G401.6 (cell line): Measurements from ENCODE around the gene OLFML2B.
"Not testable (repeated sequence)": the region's sequence is repeated elsewhere in the genome, so short reads cannot be mapped to it uniquely, and the experiment has no call there.

Source experiments
- FAIRE-seq: peaks from 2 replicates; lab custom pipeline; 2012; peaks lifted over from hg19 to GRCh38; lab: Jason Lieb, UNC

The OLFML2B gene

DNA sequence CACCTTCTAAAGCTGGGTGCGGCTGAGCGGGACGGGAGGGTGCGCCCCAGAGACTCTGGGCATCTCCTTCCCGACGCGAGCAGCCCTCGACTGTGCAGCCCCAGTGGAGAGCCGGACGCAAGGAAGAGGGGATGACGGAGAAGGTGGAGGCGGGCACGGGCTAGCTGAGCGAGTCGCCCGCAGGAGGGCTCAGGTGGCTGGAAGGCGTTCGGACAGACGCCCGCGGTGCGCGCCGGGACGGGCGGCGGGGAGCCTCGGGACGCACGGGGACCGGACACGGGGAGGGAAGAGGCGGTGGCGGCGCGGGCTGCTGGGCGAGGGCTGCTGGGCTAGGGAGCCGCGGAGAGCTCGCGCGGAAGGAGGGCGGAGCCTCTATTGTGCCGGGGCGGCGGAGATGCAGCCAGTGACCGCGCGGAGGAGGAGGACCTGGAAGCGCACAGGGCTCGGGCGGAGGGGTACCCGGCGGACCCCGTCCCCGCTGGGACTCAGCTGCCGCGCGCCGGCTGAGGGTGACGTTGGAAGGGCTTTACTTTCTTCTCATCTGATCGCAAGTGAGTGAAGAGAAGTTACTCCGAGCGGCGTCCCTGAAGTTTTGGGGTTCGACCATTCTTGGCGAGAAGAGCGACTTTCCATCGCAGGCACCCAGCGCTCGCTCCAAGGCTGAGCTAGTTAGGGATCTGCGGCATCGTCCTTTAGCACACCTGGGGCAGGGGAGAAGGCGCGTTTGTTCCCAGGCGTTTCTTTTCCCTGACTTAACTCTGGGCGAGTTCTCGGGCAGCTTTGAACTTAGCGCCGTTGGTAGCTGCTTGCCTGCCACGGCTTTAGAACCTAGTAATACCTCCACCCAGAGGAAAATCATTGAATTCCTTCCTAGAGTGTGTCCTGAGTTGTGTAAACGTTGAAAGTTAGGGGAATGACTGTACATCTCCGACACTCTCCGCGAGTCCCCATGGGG, at the start of gene OLFML2B:
OLFML2B (minus strand) TSS at position 323 of the 955 bp plus-strand sequence. CDS start 439 bp downstream, outside the sequence.
- FAIRE-seq, result no peak

DNA sequence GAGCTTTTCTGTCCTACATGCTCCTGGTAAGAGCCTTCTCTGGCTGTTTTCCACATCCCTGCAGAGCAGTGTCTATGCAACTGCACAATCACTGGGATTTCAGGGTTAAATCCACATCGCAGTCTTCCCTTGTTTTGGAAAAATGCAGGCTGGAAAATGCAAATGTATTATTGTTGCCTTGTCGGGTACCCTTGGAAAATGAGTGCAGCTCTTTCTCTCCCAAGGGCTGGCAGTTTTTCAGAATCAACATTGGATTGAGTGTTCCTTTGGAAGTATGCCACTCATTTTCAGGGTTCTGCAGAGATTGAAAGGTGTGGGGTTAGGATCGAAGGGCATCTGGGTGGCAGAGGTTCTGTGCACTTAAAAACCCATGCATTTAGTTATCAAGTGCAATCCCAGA, 49.1 kb upstream of the OLFML2B start:
- FAIRE-seq, result no peak

DNA sequence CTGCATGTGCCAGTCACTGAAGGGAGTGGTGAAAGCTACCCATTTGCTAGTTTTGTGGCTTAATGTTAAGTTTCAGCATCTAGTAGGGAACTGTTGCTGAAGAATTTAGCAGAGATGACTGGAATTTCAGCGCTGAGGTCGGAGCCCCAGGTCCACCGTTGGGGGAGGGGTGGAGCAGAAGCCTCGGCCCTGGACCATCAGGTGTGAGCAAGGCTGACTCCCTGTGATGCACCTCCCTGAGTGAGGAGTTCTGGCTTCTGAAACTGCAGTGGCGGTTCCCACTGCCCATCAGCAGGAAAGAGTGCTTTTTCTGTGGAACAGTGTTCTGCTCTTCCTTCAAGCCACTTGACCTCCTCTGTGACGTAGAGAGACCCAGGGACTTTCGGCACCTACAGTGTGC, 47.2 kb upstream of the OLFML2B start:
- FAIRE-seq, result no peak

DNA sequence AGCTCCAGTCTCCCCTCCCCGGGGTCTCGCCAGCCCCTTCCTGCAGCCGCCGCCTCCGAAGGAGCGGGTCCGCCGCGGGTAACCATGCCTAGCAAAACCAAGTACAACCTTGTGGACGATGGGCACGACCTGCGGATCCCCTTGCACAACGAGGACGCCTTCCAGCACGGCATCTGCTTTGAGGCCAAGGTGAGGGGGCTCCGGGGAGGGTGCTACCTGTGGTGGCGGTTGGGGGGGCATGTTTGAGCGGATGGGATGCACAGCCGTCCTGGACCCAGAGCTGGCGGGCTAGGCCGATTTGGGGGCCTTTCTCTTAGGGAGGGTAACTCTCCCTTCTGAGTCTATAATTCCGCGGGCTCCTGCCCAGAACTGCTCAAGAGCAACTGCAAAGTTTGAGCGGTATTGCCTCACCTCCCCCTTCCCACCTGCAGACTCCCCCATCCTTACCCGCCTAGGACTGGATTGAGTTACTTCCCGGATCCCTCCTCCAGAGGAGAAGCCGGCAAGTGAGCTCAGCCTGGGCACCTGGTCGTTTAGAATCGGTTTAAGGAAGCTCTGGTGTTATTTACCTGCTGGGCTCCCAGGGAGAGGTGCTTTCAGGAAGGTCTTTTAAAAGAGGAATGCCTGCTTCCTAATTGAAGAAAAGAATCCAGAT, 46.6 kb upstream of the OLFML2B start:
- no peak for FAIRE-seq

DNA sequence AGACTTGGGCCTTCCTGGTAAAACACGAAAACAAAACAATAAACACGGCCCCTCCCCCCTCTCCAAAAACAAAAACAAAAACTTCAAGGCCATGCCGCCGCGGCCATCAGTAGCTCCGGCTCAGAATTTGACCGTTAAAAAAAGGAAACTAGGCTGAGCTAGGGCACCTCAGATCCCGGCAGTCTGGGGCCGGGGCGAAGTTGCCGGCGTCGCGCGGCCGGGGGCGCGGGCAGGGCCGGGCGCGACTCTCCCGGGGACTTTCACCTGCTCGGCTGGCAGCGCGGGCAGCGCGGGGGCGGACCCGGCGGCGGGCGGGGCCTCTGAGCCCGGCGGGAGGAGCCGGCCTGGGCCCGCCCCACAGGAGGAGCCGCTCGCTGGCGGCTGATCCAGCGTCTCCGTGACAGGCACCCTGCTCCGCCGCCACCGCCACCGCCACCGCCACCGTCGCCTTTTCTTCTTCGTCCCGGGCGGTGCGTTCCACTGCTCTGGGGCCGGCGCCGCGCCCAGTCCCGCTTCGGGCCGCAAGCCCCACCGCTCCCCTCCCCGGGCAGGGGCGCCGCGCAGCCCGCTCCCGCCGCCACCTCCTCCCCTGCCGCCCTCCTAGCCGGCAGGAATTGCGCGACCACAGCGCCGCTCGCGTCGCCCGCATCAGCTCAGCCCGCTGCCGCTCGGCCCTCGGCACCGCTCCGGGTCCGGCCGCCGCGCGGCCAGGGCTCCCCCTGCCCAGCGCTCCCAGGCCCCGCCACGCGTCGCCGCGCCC, 45.8 kb upstream of the OLFML2B start, which contains the start of gene NOS1AP:
NOS1AP (plus strand) TSS at position 358 of the 760 bp plus-strand sequence. CDS start 487 bp downstream, outside the sequence.
- FAIRE-seq, result no peak

DNA sequence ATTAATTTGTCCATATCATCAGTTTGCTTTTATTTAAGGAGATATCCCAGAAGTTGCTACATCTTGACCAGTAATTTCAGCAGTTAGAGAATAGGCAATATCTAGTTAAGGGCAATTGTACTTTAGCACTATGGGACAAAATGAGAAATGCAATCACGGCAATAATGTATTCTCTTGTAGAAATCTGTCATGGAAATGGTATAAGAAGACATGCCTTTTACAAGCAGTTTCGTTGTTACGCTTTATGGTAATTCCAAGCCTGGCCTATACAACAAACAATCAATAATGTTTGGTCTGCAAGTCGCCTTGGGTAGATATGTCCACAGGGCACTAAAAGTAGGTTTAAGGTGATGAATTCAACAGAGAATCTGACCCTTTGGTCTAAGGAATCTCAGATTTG, 44.6 kb upstream of the OLFML2B start:
- no peak for FAIRE-seq

DNA sequence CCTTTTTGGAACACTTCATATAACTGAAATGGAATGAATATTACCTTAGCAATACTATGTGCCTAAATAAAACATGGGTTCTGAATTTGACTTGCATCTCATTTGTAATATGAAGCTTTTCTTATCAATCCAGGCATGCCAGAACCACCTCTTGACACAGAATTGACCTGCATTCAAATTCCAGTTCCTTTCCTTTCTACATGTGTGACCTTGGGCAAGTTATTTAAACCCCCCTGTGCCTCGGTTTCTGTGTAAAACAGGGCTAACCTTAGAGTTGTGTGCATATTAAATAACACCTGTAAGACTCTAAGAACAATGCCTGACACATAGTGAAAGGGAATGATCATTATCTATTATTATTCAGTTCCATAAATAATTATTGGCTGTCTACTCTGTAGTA, 43.8 kb upstream of the OLFML2B start:
- FAIRE-seq, result no peak

DNA sequence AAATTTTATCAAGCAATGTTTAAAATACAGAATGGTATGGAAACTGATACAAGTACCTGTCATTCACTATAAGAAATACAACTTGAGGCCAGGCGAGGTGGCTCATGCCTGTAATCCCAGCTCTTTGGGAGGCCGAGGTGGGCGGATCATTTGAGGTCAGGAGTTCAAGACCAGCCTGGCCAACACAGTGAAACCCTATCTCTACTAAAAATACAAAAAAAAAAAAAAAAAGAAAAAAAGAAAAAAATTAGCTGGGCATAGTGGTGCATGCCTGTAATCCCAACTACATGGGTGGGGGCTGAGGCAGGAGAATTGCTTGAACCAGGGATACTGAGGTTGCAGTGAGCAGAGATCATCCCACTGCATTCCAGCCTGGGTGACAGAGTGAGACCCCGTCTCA, 43.2 kb upstream of the OLFML2B start:
- FAIRE-seq, result not testable (repeated sequence)

DNA sequence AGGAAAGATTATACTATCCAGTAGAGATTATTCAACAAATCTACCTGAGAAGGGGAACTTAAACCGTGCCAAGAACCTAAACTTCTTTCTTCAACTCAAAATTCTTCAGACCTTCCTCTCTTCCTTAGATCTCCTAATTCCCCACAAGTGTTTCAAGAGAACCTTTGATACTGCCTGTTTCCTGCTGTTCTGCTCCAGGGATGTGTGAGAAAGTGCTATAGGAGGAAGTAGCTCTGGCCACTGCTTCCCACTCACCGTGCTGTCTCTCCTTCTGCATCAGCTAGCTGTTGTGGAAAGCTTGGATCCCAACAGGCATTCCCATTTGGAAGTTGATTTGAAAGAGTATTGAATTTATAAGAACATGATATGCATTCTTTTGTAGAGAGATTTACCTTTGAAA, 41.3 kb upstream of the OLFML2B start:
- no peak for FAIRE-seq

DNA sequence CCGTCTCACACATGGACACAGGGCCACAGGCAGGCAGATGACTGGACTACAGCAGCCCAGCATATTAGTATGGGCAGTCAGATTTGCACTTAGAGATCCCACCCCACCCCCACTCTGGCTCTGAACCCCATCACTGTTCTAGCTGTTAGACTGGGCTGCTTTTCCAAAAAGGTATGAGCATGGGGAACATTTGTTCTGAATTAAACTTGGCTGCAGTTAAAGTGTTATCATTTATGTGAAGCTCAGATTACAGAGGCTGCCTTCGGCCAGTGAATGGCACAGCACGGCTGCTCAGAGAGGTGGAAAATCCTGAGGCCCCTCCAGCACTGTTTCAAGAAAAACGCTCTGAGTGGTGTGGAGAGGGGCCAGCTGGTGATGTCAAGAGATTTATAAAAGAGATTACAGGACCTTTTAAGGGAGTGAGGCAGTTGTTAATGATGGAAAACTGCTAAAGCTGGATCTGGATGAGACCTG, 38.9 kb upstream of the OLFML2B start:
- FAIRE-seq, result no peak

DNA sequence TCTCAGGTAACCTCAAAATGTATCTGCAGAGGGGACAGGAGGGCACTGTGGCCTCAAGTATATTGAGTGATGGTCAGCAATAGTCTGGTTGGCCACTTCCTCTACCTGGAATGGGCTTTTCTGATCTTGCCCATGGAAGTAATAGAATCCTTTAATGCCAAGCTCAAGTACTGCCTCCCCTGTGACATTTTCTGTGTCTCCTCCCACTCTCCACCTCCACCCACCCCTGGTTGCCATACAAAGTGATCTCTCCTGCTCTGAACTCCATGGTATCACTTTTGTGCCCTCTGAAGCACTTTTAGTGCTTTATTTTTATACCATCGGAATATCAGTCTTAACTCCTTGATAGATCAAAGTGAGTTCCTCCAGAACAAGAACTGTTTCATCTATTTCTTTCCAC, 36.6 kb upstream of the OLFML2B start:
- no peak for FAIRE-seq

DNA sequence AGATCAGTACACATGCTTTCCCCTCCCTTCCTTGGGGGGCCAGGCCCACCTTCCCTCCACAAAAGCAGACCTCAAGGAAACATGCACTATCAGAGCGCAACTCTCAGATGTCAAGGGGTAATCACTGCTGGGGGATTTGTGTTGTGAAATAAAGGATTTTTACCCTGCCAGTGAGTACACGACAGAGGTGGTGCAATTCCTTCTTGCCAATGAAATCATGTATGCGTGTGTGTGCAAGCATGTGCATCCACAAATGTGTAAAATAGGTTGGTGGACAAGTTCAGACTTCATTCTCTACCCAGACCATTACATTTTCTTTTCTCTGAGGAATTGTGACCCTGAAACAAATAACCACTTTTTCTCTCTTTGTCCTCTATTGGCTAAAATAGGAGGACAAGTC, 36.1 kb upstream of the OLFML2B start:
- no peak for FAIRE-seq

DNA sequence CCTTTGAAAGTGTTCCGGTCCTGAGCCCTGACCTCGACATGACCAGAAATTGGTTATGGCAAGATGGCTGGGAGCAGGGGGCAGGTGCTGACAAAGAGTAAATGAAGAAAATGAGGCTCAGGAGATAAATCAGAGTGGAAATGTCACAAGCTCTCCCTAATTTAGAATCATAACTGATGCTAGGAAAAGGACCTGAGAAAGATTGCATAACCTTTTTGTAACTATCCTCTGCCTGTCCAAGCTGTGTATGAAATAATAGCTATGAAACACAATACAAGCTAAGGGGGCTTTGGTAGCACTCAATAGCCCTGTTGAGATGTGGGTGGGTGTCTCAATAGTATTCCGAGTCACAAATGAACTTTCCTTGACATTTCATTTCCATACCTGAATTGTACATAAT, 32.9 kb upstream of the OLFML2B start:
- FAIRE-seq, result no peak

DNA sequence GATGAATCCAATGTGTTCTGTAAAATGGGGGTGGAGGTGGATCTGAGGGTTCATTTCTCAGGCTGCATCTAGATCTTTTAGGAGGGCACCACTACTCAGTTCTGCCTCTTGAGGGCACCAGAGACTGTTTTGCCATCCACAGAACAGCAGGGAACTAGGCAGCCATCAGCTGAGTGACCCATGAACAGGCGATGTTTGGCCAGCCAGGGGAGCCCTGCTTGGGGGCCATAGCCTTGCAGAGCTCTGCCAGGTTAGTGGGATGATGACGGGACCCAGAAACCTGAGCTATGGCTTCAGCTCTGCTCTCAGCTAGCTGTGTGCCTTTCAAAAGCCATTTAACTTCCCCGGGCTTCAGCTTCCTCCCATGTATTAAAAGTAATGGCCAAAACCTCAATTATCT, 32.4 kb upstream of the OLFML2B start:
- FAIRE-seq, result no peak

DNA sequence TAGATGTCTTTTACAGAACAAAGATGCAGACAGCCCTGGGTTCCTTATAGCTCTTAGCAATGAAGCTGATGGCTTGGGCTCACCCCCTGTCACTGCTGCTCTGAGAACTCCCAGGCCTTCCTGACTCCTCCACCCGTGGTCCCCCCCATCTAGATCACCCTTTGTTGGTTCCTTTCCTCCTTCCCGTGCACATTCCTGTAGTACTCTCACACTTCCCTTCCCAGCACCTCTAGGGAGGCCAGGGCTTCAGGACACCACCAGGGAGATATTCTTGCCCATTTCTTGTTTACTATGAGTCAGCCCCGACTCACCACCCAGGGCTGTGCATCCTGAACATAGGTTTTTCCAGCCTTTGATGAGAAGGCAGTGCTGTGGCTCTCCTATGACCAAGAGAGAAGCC, 31.4 kb upstream of the OLFML2B start:
- FAIRE-seq, result no peak

DNA sequence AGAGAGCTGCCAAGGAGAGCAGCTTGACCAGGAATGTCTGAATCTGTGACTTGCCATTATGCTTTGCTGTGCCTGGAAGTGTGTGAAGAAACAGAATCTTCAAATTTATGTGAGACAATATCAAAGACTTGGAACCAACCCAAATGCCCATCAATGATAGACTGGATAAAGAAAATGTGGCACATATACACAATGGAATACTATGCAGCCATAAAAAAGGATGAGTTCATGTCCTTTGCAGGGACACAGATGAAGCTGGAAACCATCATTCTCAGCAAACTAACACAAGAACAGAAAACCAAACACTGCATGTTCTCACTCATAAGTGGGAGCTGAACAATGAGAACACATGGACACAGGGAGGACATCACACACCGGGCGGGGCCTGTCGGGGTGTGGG, 30.3 kb upstream of the OLFML2B start:
- not testable (repeated sequence) for FAIRE-seq

DNA sequence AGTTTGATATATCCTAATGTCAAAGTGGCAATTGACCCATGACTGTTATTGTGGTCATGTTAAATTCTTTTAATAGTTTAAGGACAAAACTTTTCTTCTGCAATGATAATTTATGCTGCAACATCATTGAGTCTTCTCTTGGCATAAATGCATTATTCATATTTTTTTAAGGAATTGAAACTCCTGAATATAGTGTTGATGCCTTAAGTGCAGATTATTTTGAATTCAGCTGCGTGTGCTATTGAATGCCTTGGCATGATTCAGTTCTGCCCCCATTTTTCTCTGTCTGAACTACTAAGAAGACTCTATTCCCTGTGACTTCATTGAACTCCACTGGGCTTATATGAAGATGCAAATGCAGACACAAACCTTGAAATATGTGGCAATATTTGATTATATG, 23.3 kb upstream of the OLFML2B start:
- no peak for FAIRE-seq

DNA sequence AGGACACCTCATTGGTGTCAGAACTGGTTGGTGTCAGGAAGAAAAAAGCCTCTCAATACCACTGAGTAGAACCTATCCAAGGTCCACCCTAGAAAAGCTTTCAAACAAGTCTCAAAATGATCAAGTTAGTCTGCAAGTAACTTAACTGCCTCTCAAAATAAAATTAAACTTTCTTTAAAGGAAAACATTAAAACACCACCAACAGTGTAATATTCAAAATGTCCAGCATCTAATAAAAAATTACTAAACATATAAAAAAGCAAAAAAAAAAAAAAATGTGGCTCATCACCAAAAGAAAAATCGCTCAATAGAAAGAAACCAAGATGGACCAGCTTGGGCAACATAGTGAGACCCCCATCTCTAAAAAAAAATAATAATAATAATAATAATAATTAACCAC, 18.7 kb upstream of the OLFML2B start:
- FAIRE-seq, result no peak

DNA sequence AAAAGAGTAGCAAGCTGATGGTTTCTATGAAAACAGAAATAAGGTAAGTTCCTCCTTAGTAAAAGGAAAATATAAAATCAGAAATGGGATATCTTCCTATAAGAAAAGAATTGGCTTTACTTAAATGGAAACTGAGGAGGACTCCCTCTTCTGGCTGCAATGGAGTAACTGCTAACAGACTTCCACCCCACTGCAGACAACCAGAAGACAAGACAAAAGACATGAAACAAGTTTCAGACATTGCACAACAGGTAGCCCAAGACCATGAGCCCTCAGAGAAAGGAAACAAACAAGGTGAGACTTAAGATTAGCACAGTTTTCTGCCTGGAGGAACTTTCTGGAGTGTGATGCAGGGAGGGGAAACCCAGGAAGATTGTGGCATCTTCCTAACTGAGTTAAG, 17.0 kb upstream of the OLFML2B start:
- FAIRE-seq, result no peak

DNA sequence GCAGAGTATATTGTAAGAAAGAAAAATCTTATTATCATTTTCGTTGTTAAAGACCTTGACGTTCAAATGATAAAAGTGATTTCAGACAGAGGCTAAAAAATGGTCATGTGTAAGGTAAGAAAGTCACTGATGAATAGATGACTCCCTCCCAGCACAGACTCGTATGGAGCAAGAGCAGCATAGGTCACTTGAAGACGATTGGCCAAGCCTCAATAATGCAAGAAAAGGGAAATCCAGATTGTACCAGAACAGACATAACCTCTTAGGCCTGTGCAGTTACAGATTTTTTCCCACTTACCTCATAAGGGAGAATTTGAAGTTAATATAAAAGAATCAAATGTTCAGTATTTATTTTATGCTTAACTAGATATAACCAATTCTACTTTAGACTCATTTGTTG, 16.3 kb upstream of the OLFML2B start:
- FAIRE-seq, result no peak

DNA sequence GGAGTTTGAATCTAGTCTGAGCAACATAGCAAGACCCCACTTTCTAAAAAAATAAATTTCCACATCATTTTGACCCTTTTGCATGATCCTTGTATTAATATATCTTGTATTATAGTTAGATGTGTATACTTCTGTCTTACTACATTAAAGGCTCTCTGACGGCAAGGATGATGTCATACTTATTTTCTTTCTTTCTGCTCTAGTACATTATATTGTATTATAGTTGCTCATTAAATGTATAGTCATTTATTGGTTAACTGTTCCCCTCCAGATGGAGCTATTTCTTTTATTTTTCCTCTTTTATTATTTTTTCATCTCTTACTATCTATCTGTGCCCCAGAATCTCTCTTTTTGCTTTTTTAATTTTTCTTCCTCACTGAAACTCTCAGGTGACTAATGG, 15.0 kb upstream of the OLFML2B start:
- no peak for FAIRE-seq

DNA sequence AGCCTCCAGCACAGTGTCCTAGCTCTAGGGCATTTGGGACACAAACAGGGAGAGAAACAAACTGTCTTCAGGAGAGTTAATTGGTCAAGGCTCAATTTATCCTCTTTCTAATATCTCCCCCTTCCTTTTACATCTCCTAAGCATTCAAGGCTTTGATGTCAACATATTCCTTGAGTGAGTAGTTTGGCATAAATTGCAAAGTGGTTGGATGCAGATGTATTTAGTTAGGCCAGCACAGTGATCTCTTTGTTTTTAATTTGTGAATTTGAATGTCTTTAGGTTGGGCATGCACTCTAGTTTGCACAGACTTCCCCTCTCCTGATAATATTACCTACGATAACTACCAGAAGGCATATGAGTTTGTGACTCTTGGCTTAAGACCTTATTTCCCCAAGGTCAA, 12.5 kb upstream of the OLFML2B start:
- no peak for FAIRE-seq

DNA sequence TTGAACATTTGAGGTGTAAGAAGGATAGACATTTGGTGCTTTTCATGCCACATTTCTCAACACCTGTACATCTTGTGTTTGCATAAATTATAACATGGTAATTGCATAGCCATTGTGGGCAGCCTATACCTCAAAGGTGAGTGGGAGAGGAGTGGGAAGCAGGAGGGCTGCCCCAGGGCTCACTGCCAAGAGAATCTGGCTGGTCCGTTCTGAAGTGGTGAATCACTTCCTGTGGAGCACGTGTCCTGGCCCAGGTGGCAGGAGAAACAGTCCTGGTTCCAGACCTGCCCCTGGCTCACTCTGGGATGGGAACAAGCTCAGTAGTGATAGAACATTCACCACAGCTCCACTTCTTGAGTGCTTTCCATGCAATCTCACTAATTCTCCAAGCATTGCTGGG, 11.6 kb upstream of the OLFML2B start:
- no peak for FAIRE-seq
